Measurements from ENCODE around the gene TMX2.
A peak's percentile ranks its signal among the peaks of the same experiment; 100 is the strongest.

Gene TMX2

DNA sequence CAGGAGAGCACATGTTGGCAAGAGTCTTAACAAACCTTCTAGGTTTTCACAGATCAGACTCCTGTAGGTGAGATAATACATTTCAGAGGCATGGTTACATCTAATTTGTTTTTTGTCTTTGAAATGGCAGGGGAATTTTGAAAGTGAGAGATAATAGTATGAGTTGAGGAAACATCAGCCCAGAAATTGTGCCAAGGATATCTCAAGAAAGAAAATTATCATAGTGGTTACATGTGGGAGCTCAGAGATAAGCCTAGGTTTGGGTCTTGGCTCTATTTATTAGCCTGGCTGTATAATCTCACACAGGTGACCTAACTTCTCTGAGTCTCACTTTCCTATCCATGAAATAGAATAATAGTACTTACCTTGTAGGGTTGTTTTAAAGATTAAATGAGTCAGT lies 38.8 kb downstream of the TMX2 start:
- Histone ChIP-seq H3K27me3 (ENCODE audit: insufficient read depth, low read length) (no peaks in the 10 kb centered on the region), H3K9me3 (ENCODE audit: insufficient read depth, low read depth, low read length) (no peaks in the 10 kb centered on the region), H3K27ac (ENCODE audit: low read depth, low read length) (no peak overlapping the region), H3K4me1 (ENCODE audit: insufficient read depth, low read length) (peaks cover 3% of the 10 kb centered on the region; the same call in 1 of the 2 replicates), H3K9ac (ENCODE audit: low read depth, low read length) (no peak overlapping the region), H3K4me3 (ENCODE audit: low read length) (no peak overlapping the region), H3K36me3 (ENCODE audit: insufficient read depth, low read length) (0 out of 2 replicates have a peak, but pooled peaks cover 3% of the 10 kb centered on the region)

DNA sequence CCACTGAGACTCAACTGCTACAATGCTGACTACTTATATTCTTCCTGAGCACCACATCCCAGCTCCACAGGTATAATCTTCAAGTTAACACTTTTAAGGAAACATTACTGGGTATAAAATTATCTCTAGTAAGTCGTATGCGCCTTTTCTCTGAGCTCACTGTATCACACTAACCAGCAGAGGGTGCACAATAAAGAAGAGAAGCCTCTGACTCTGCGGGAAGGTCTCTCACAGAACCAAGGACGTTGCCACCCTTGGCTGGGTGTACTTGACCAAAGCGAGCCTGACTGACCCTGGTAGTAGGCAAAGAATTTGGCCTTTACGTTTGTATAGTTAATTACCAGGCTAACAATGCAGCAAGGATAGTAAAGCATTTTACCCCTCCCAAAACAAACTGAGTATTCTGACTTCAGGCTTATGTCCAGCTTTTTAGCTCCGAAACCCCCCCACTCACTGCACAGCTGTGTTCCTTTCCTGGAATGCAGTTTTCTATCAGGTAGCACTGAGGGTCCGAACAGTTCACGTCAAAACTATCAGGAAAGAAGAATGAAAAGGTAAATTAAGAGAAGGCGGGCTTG lies 39.4 kb downstream of the TMX2 start, which contains the start of gene BTBD18:
BTBD18 (minus strand) TSS at position 144 of the 578 bp plus-strand sequence. CDS start 631 bp downstream, outside the sequence.
- Histone ChIP-seq H3K9ac (ENCODE audit: low read depth, low read length) (no peak within 1 kb of the TSS), H3K9me3 (ENCODE audit: insufficient read depth, low read depth, low read length) (no peaks in the 10 kb centered on the region), H3K36me3 (ENCODE audit: insufficient read depth, low read length) (0 out of 2 replicates have a peak, but pooled peaks cover under 1% of the 10 kb centered on the region), H3K27ac (ENCODE audit: low read depth, low read length) (no peak within 1 kb of the TSS), H3K4me1 (ENCODE audit: insufficient read depth, low read length) (peaks cover 3% of the 10 kb centered on the region; the same call in 1 of the 2 replicates), H3K4me3 (ENCODE audit: low read length) (no peak within 1 kb of the TSS), H3K27me3 (ENCODE audit: insufficient read depth, low read length) (no peaks in the 10 kb centered on the region)
- 63% methylated on average over 10 of the region's 10 CpGs for WGBS

DNA sequence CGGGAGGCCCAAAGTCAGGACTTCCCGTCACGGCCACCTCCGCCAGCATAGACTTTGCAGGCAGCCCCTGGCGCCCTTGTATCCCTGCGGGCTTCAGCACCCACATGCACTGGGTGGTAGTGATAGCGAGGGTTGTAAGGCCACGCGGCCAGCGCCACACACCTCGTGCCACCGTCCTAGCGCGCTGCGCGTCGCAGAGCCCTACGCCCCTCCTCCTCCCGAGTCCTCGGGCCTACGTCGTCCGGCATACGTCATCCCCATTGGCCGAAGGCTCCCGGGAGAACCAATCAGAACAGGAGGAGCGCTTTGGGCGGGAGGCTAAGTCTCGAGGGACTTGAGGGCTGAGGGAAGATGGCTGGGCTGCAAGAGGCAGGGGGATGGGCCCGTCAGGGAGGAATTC lies 40.6 kb downstream of the TMX2 start:
- Histone ChIP-seq H3K27me3 (ENCODE audit: insufficient read depth, low read length) (no peaks in the 10 kb centered on the region), H3K9me3 (ENCODE audit: insufficient read depth, low read depth, low read length) (no peaks in the 10 kb centered on the region), H3K4me3 (ENCODE audit: low read length) (no peak overlapping the region), H3K36me3 (ENCODE audit: insufficient read depth, low read length) (no peaks in the 10 kb centered on the region), H3K4me1 (ENCODE audit: insufficient read depth, low read length) (peaks cover 3% of the 10 kb centered on the region; the same call in 1 of the 2 replicates), H3K27ac (ENCODE audit: low read depth, low read length) (no peak overlapping the region), H3K9ac (ENCODE audit: low read depth, low read length) (no peak overlapping the region)
- WGBS: 95% methylated on average over 30 of the region's 30 CpGs

- Histone ChIP-seq H3K36me3 (ENCODE audit: insufficient read depth, low read length) (no peaks in the 10 kb centered on the region), H3K4me3 (ENCODE audit: low read length) (no peak overlapping the region), H3K27ac (ENCODE audit: low read depth, low read length) (no peak overlapping the region), H3K4me1 (ENCODE audit: insufficient read depth, low read length) (peaks cover 3% of the 10 kb centered on the region; the same call in 1 of the 2 replicates), H3K27me3 (ENCODE audit: insufficient read depth, low read length) (no peaks in the 10 kb centered on the region), H3K9me3 (ENCODE audit: insufficient read depth, low read depth, low read length) (no peaks in the 10 kb centered on the region), H3K9ac (ENCODE audit: low read depth, low read length) (no peak overlapping the region)
- 88% methylated on average over 3 of the region's 3 CpGs for WGBS
Observed at GRCh38 chr11:57758174-57758573, 45.8 kb downstream of the TMX2 start.

DNA sequence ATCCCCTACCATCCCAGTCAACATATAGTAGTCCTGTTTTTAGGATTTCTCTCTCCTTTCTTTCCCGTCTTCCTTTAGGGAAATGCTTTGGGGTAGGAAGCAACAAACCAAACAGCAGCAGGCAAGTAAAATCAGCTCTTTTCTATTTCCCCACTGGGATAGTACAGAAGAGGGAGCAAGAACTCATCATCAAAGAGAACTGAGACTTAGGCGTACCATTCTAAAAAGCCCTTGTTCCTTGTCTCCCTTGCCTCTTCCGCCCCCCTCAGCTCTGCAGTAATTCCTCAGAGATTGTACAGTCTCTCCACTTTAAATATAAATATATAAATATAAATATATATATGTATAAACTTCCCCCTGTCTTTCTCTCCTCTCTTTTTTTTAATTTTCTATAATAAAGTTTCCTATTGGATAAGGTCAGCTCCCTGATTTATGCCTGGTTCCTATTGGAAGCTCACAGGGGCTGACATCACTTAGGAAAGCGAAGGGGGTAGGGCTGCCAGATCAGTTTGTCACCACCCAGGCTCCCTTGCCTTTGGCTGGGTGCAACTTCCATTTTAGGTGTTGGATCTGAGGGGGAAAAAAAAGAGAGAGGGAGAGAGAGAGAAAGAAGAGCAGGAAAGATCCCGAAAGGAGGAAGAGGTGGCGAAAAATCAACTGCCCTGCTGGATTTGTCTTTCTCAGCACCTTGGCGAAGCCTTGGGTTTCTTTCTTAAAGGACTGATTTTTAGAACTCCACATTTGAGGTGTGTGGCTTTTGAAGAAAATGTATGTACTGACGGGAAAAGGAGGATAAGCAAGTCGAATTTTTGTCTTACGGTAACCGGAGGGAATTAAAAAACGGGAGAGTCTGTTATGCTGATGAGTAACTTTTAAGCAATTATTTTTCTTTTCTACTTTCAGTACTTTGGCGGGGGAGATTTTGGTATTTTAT lies 49.2 kb downstream of the TMX2 start, which contains the start of gene CTNND1:
CTNND1 (plus strand) TSS at position 502 of the 934 bp plus-strand sequence. CDS start 29,677 bp downstream, outside the sequence.
- no peaks in the 10 kb centered on the region for H3K36me3 ChIP-seq (ENCODE audit: insufficient read depth, low read length)
- no peaks in the 10 kb centered on the region for H3K9me3 ChIP-seq (ENCODE audit: insufficient read depth, low read depth, low read length)
- peak within 1 kb of the TSS; percentile 95 for H3K27ac ChIP-seq (ENCODE audit: low read depth, low read length)
- H3K27me3 ChIP-seq (ENCODE audit: insufficient read depth, low read length): no peaks in the 10 kb centered on the region
- peak within 1 kb of the TSS; percentile 95 for H3K4me3 ChIP-seq (ENCODE audit: low read length)
- peak within 1 kb of the TSS; percentile 97 for H3K9ac ChIP-seq (ENCODE audit: low read depth, low read length)
- 8% methylated on average over 10 of the region's 13 CpGs for WGBS
- H3K4me1 ChIP-seq (ENCODE audit: insufficient read depth, low read length): peaks cover 15% of the 10 kb centered on the region

- no peaks in the 10 kb centered on the region for H3K9me3 ChIP-seq (ENCODE audit: insufficient read depth, low read depth, low read length)
- no peaks in the 10 kb centered on the region for H3K27me3 ChIP-seq (ENCODE audit: insufficient read depth, low read length)
- H3K4me3 ChIP-seq (ENCODE audit: low read length): peak overlapping the region; percentile 95
- 0% methylated on average over 8 of the region's 9 CpGs for WGBS
- H3K9ac ChIP-seq (ENCODE audit: low read depth, low read length): peak overlapping the region; percentile 97
- H3K4me1 ChIP-seq (ENCODE audit: insufficient read depth, low read length): peaks cover 15% of the 10 kb centered on the region
- H3K36me3 ChIP-seq (ENCODE audit: insufficient read depth, low read length): 0 out of 2 replicates have a peak, but pooled peaks cover 4% of the 10 kb centered on the region
- peak overlapping the region; percentile 95 for H3K27ac ChIP-seq (ENCODE audit: low read depth, low read length)
Observed at GRCh38 chr11:57762235-57762861, 50.0 kb downstream of the TMX2 start.

DNA sequence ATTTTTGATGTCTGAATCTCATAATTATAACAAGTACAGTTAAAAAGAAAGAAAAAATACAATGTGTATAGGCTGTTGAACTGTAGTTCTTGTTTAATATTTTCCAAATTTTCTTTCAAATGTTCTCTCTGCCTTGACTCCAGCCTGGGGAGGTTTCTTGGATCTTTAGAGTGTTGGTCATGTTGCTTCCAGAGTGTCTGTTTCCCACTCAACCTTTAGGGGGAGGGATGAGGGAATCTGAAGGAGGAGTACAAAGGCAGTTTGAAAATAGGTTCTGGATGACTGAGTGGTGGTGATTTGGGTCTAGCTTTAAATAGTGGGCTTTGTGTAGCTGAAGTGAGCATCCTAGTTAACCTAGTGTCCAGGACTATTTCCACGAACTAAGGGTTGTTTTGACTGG lies 51.2 kb downstream of the TMX2 start:
- peaks cover 15% of the 10 kb centered on the region for H3K4me1 ChIP-seq (ENCODE audit: insufficient read depth, low read length)
- H3K27me3 ChIP-seq (ENCODE audit: insufficient read depth, low read length): no peaks in the 10 kb centered on the region
- 20% methylated on average over 1 of the region's 1 CpG for WGBS
- peak overlapping the region; percentile 95 for H3K4me3 ChIP-seq (ENCODE audit: low read length)
- H3K36me3 ChIP-seq (ENCODE audit: insufficient read depth, low read length): 0 out of 2 replicates have a peak, but pooled peaks cover 5% of the 10 kb centered on the region
- H3K9me3 ChIP-seq (ENCODE audit: insufficient read depth, low read depth, low read length): no peaks in the 10 kb centered on the region
- H3K9ac ChIP-seq (ENCODE audit: low read depth, low read length): peak overlapping the region; percentile 97
- H3K27ac ChIP-seq (ENCODE audit: low read depth, low read length): peak overlapping the region; percentile 38

DNA sequence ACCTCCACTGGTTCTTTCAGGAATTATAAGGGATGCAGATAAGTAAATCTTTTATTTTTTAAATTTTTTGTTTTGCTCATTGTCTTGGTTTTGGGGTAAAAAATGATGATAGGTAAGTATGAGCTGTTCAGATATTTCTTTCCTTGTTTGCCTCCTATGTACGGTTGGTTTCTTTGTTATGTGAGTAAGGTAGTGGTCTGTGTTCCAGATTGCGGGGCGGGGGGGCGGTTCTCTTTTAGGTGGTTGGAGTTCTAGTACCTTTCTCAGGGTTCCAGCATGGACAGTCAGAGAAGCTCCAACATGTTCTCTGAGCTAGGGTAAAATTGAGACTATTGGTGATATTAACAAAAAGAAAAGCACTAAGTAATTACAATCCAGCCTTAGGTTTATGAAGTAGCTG lies 51.6 kb downstream of the TMX2 start:
- peak overlapping the region; percentile 97; the same call in 1 of the 2 replicates for H3K9ac ChIP-seq (ENCODE audit: low read depth, low read length)
- peak overlapping the region; percentile 95 for H3K4me3 ChIP-seq (ENCODE audit: low read length)
- H3K27ac ChIP-seq (ENCODE audit: low read depth, low read length): no peak overlapping the region
- no peaks in the 10 kb centered on the region for H3K27me3 ChIP-seq (ENCODE audit: insufficient read depth, low read length)
- H3K36me3 ChIP-seq (ENCODE audit: insufficient read depth, low read length): 0 out of 2 replicates have a peak, but pooled peaks cover 5% of the 10 kb centered on the region
- H3K4me1 ChIP-seq (ENCODE audit: insufficient read depth, low read length): peaks cover 15% of the 10 kb centered on the region
- 27% methylated on average over 4 of the region's 4 CpGs for WGBS
- H3K9me3 ChIP-seq (ENCODE audit: insufficient read depth, low read depth, low read length): no peaks in the 10 kb centered on the region

GRCh38 chr11:57764566-57764965 lies 52.2 kb downstream of the TMX2 start:
- Histone ChIP-seq H3K36me3 (ENCODE audit: insufficient read depth, low read length) (0 out of 2 replicates have a peak, but pooled peaks cover 5% of the 10 kb centered on the region), H3K9me3 (ENCODE audit: insufficient read depth, low read depth, low read length) (no peaks in the 10 kb centered on the region), H3K4me1 (ENCODE audit: insufficient read depth, low read length) (peaks cover 15% of the 10 kb centered on the region), H3K27me3 (ENCODE audit: insufficient read depth, low read length) (no peaks in the 10 kb centered on the region), H3K4me3 (ENCODE audit: low read length) (peak overlapping the region; percentile 95), H3K9ac (ENCODE audit: low read depth, low read length) (0 out of 2 replicates have a peak overlapping the region, but pooled peaks have one; percentile 28), H3K27ac (ENCODE audit: low read depth, low read length) (no peak overlapping the region)
- WGBS: 53% methylated on average over 2 of the region's 2 CpGs

DNA sequence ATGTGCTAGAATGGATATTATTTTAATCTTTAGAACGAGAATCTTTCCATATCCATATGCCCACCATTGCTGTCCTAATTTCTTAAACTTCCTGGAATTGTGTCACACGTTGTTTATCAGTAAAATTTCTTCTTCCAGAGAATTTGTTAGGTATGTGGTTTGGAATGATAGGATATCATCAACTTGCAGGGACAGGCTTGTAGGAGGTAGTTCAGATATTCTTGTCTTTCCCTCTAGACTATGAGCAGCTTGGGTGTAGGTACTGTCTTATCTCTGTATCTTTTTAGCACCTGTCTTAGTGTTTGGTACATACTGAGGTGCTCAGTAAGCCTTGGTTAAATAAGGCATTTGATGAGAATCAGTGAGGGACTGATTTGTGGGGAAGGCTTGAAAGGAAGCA lies 52.6 kb downstream of the TMX2 start:
- peak overlapping the region; percentile 95 for H3K4me3 ChIP-seq (ENCODE audit: low read length)
- WGBS: 61% methylated on average over 1 of the region's 2 CpGs
- no peak overlapping the region for H3K27ac ChIP-seq (ENCODE audit: low read depth, low read length)

More for the DNA sequence above, 52.6 kb downstream of the TMX2 start:
- Histone ChIP-seq H3K4me1 (ENCODE audit: insufficient read depth, low read length) (peaks cover 15% of the 10 kb centered on the region), H3K9ac (ENCODE audit: low read depth, low read length) (no peak overlapping the region), H3K36me3 (ENCODE audit: insufficient read depth, low read length) (0 out of 2 replicates have a peak, but pooled peaks cover 5% of the 10 kb centered on the region), H3K27me3 (ENCODE audit: insufficient read depth, low read length) (no peaks in the 10 kb centered on the region), H3K9me3 (ENCODE audit: insufficient read depth, low read depth, low read length) (no peaks in the 10 kb centered on the region)

Measured in HUES64 (cell line).